Activated B cell treated with CpG ODN at 0.5 μM for 24 hours (primary cell): Measurements from ENCODE around the gene MAP4K2. TPM values are rescaled to one million over a fixed set of nuclear protein-coding genes. Genes with fewer than 3 reads are reported as not detected.

Source experiments
- ATAC-seq: fragments of 200-7000 bp; cut with Tn5 transposase; one replicate; pipeline ENCODE4 v1.10.0; 2021; ENCODE audit warnings: low read depth, mild to moderate bottlenecking, moderate library complexity
- CTCF ChIA-PET: fragments of 350-600 bp; sonication (Branson Sonifier 250); formaldehyde crosslinking; loops from one replicate; lab custom pipeline; 2021; ENCODE audit warnings: antibody characterized with exemption; lab: Charles Lee
- POLR2A ChIA-PET: fragments of 350-600 bp; sonication (Branson Sonifier 250); formaldehyde crosslinking; loops from one replicate; lab custom pipeline; 2021; ENCODE audit warnings: antibody characterized with exemption; lab: Charles Lee
- DNase-seq: peaks from one replicate; pipeline ENCODE4 v3.0.0; 2022
- H3K27ac Mint-ChIP-seq: one replicate; pipeline ENCODE4 v1.8.0; 2020; ENCODE audit warnings: mixed read lengths
- H3K27me3 Mint-ChIP-seq: one replicate; pipeline ENCODE4 v1.8.0; 2021; ENCODE audit warnings: mixed read lengths
- H3K36me3 Mint-ChIP-seq: one replicate; pipeline ENCODE4 v1.8.0; 2021; ENCODE audit warnings: low read depth, mixed read lengths
- H3K4me1 Mint-ChIP-seq: one replicate; pipeline ENCODE4 v1.8.0; 2021; ENCODE audit warnings: mixed read lengths
- H3K4me3 Mint-ChIP-seq: one replicate; pipeline ENCODE4 v1.8.0; 2020; ENCODE audit warnings: mild to moderate bottlenecking, mixed read lengths
- H3K9me3 Mint-ChIP-seq: one replicate; pipeline ENCODE4 v1.8.0; 2020; ENCODE audit warnings: mixed read lengths
- intact Hi-C: fragments of 100-400 bp; cut with micrococcal nuclease; formaldehyde crosslinking; loops from one replicate; pipeline ENCODE4 v1.15.1; 2024
- total RNA-seq: library from RNA; stranded (reverse); gene quantifications from 2 replicates; pipeline ENCODE4 v1.2.3, GENCODE V29; 2022
- TF ChIP-seq, protein P1 (sequence below): fragments of 200-600 bp; IDR thresholded peaks from one replicate; pipeline ENCODE4 v1.8.0; 2022; ENCODE audit warnings: antibody characterized with exemption, mild to moderate bottlenecking

MAP4K2 gene
- total RNA-seq, 1 donor from 2014 or later, result 73.6 TPM

DNA sequence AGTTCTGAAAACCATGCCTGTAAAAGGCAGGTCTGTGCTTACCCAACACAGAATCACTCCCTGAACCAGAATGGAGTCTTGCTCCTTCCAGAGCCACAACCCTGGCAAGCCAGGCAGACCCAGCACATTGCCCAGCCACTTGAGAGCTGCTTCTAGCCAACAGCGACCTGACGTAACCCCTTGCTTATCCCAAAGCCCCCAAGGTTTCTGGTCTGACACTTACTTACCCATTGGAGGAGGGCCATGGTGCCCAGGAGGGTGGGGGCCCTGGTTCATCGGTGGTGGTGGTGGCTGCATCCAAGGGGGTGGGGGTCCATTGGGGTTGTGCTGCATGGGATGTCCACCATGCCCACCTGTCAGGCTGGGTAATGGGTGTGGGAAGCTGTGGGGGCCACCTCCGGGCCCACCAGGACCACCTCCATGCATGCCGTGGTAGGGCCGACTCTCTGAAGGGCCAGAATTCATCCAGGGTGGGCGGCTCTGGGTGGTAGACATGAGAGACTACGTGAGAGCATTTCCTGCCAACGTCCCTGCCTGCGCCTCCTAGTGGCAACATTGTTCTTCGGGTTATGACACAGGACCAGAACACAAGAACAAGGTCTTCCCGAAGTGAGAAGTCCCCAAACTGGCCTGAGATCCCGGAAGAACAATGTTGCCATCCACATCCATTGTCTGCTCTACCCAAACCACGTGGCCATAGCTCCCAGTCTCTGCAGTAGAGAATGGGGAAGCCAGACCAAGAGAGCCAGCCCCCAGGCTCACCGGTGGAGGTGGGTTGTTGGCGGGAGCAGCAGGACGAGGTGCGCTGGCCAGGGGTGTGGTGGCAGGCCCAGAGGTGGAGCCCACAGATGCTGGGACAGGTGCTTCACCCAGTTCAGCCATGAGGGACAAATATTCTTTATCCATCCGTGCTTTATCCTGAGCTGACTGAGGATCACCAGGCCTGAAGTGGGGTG, 35.4 kb downstream of the MAP4K2 start:
- intact Hi-C loops, result loop anchor here (1.0 kb wide), 2 partner anchors 24 to 79 kb away; no protein-coding TSS in a partner anchor
- peak overlapping the region; percentile 11 for H3K4me3 Mint-ChIP-seq
- H3K27ac Mint-ChIP-seq, result peak overlapping the region; percentile 85
- peaks cover 91% of the 10 kb centered on the region for H3K4me1 Mint-ChIP-seq
- ATAC-seq (no peak), DNase-seq (peak; percentile 60)
- CTCF ChIA-PET, result interaction anchor here (1.0 to 4.5 kb wide), 3 partner anchors 9 to 30 kb away, joined by 3 to 24 read pairs (median 4); partner anchors contain the start of gene RASGRP2
- TF ChIP-seq, protein P1, sequence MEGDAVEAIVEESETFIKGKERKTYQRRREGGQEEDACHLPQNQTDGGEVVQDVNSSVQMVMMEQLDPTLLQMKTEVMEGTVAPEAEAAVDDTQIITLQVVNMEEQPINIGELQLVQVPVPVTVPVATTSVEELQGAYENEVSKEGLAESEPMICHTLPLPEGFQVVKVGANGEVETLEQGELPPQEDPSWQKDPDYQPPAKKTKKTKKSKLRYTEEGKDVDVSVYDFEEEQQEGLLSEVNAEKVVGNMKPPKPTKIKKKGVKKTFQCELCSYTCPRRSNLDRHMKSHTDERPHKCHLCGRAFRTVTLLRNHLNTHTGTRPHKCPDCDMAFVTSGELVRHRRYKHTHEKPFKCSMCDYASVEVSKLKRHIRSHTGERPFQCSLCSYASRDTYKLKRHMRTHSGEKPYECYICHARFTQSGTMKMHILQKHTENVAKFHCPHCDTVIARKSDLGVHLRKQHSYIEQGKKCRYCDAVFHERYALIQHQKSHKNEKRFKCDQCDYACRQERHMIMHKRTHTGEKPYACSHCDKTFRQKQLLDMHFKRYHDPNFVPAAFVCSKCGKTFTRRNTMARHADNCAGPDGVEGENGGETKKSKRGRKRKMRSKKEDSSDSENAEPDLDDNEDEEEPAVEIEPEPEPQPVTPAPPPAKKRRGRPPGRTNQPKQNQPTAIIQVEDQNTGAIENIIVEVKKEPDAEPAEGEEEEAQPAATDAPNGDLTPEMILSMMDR, result peak; percentile 82
- no peaks in the 10 kb centered on the region for H3K27me3 Mint-ChIP-seq
- no peaks in the 10 kb centered on the region for H3K9me3 Mint-ChIP-seq
- POLR2A ChIA-PET, result interaction anchor here (0.7 to 3.1 kb wide), 4 partner anchors 11 to 771 kb away, joined by 3 to 24 read pairs (median 7); partner anchors contain the start of genes RASGRP2 and SF1
- peaks cover 92% of the 10 kb centered on the region for H3K36me3 Mint-ChIP-seq

DNA sequence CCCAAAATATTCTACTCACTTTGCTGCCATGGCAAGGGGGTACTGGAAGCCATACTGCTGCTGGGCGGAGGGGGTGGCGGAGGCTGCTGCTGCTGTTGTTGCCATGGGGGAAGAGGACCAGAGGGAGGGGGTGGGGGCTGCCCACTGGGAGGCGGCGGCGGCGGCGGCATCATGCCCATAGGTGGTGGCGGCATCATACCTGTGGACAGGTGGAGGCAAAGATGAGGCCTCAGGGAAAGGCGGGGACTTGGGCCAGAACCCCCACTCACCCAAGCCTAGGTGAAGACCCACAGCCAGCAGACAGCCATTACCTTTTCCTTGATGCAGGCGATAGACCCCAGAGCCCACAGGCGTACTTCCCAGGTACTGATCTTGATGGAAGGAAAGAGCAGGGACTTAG, 36.1 kb downstream of the MAP4K2 start:
- DNase-seq, result no peak
- intact Hi-C loops, result loop anchor here (1.0 kb wide), 2 partner anchors 24 to 79 kb away; no protein-coding TSS in a partner anchor
- ChIA-PET POLR2A (interaction anchor here (1.0 to 3.1 kb wide), 3 partner anchors 10 to 23 kb away, joined by 5 to 24 read pairs (median 6); partner anchors contain the start of genes RASGRP2 and SF1), CTCF (interaction anchor here (4.5 kb wide), 1 partner anchor 23 kb away, joined by 24 read pairs; the partner anchor contains the start of gene RASGRP2)
- TF ChIP-seq, protein P1, result no peak
- peak overlapping the region; percentile 85 for H3K27ac Mint-ChIP-seq
- H3K4me1 Mint-ChIP-seq, result peaks cover 91% of the 10 kb centered on the region
- no peaks in the 10 kb centered on the region for H3K9me3 Mint-ChIP-seq
- H3K4me3 Mint-ChIP-seq, result no peak overlapping the region
- no peaks in the 10 kb centered on the region for H3K27me3 Mint-ChIP-seq
- no peak for ATAC-seq
- peaks cover 91% of the 10 kb centered on the region for H3K36me3 Mint-ChIP-seq

DNA sequence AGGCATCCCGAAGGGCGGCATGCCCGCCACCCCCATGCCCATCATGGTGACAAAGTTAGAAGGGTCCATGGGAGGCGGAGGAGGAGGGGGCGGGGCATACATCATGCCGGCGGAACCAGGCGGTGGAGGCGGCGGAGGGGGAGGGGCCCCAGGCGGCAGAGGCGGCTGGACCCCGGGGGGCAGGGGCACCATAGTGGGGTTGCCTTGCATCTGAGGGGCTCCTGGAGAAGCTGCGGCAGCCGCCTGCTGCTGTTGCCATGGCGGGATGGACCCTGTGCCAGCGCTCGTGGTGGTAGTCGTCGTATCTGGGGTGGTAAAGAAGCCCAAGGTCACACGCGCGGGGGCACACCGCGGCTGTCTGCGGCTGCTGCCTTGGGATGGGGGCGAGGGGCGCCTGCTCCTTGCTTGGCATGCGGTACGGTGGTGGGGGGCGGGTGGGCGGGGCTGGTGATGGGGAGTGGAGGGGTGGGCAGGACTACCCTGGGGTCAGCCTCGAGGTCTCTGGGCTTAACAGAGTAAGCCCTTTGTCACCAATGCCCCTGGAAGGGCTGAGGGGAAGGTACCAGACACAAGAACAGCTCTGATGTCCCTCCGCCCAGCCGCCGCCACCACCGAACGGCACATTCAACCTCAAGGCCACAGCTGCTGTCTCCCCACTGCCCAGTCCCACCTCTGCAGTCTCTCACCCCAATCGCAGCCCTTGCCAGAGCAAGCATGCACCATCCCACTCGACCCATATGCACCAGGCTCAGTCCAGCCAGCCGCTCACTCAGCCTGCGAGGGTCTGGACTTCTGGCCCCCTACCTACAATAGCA, 37.0 kb downstream of the MAP4K2 start:
- Mint-ChIP-seq H3K4me1 (peaks cover 91% of the 10 kb centered on the region), H3K27me3 (no peaks in the 10 kb centered on the region), H3K36me3 (peaks cover 86% of the 10 kb centered on the region), H3K27ac (no peak overlapping the region), H3K4me3 (no peak overlapping the region), H3K9me3 (no peaks in the 10 kb centered on the region)
- no peak for ATAC-seq
- intact Hi-C loops, result no loop called here
- no peak for DNase-seq
- CTCF ChIA-PET, result interaction anchor here (4.5 kb wide), 1 partner anchor 22 kb away, joined by 24 read pairs; the partner anchor contains the start of gene RASGRP2
- POLR2A ChIA-PET, result interaction anchor here (1.0 to 7.7 kb wide), 4 partner anchors 11 to 21 kb away, joined by 4 to 158 read pairs (median 6); partner anchors contain the start of genes RASGRP2 and SF1
- TF ChIP-seq, protein P1, result no peak

DNA sequence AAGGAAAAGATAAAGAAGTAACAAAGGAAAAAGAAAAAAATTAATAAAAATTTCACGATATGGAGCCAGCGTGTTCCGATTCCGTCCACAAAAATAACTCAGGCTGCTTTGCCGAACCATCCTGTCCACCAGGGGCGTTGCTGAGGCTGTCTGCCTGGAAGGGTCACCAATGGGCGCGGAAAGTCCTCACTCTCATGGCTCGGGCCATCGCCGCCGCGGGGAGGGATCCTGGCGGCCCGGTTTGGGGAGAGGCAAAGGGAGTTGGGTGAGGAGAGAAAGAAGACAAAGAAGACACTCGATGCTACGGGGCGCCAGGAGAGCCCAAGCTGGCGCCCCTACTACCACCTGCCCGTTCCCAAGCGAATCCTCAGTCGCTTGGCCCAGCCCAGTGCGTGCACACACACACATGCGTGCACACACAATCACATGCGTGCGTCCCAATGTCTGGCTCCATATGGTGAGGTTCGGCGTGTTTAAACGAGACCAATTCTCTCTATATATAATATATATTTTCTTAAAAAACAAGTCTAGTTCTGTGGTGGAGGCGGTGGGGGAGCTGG, 37.6 kb downstream of the MAP4K2 start:
- POLR2A ChIA-PET, result interaction anchor here (1.0 to 7.7 kb wide), 3 partner anchors 12 to 21 kb away, joined by 4 to 158 read pairs (median 74); partner anchors contain the start of genes RASGRP2 and SF1
- DNase-seq (no peak), ATAC-seq (no peak)
- TF ChIP-seq, protein P1, result no peak
- Mint-ChIP-seq H3K4me3 (peak overlapping the region; percentile 52), H3K27ac (peak overlapping the region; percentile 85), H3K9me3 (no peaks in the 10 kb centered on the region), H3K36me3 (peaks cover 83% of the 10 kb centered on the region), H3K27me3 (no peaks in the 10 kb centered on the region), H3K4me1 (peaks cover 91% of the 10 kb centered on the region)
- CTCF ChIA-PET, result interaction anchor here (0.8 to 2.2 kb wide), 4 partner anchors 9 to 62 kb away, joined by 3 to 11 read pairs (median 6); partner anchors contain the start of gene RASGRP2
- intact Hi-C loops, result no loop called here
